CD4-positive, alpha-beta T cell (primary cell): ENCODE measurements around the gene DEXI. TPM values are rescaled to one million over a fixed set of nuclear protein-coding genes. Genes with fewer than 3 reads are reported as not detected.

ENCODE experiments used
- ATAC-seq: fragments of 200-7000 bp; cut with Tn5 transposase; one replicate; pipeline ENCODE4 v1.10.0; 2022; ENCODE audit warnings: mild to moderate bottlenecking; ENCODE audit not compliant: poor library complexity
- CTCF ChIA-PET: fragments of 350-600 bp; sonication (Branson Sonifier 250); formaldehyde crosslinking; loops from one replicate; lab custom pipeline; 2021; ENCODE audit warnings: antibody characterized with exemption, inconsistent platforms; lab: Charles Lee
- POLR2A ChIA-PET: fragments of 350-600 bp; sonication (Branson Sonifier 250); formaldehyde crosslinking; loops from one replicate; lab custom pipeline; 2021; ENCODE audit warnings: antibody characterized with exemption, inconsistent platforms; lab: Charles Lee
- DNase-seq, 14 experiments: peaks; one replicate each; pipeline ENCODE4 v3.0.0-alpha.2; 2013 to 2020; ENCODE audit warnings: mixed read lengths in 2 of 14
- H3K27ac ChIP-seq, 2 donors: one replicate each; pipeline versions ENCODE4 v1.5.1 to v1.7.0; 2013; ENCODE audit warnings: low read length in 2 of 2, low read depth in 1 of 2, mild to moderate bottlenecking in 1 of 2
- H3K27me3 ChIP-seq, 2 experiments: 1 replicate in 1 of 2; 2 replicates in 1 of 2; pipeline versions ENCODE4 v1.6.1 to v1.7.0; 2013; ENCODE audit warnings: low read length in 2 of 2, control low read depth in 1 of 2, mild to moderate bottlenecking in 1 of 2, moderate library complexity in 1 of 2; ENCODE audit not compliant: insufficient read depth in 2 of 2, control insufficient read depth in 1 of 2
- H3K36me3 ChIP-seq: one replicate; pipeline ENCODE4 v1.6.1; 2013; ENCODE audit warnings: low read length, control low read depth; ENCODE audit not compliant: insufficient read depth
- H3K4me1 ChIP-seq: one replicate; pipeline ENCODE4 v1.6.1; 2013; ENCODE audit warnings: low read length, control low read depth; ENCODE audit not compliant: insufficient read depth
- H3K4me3 ChIP-seq: one replicate; pipeline ENCODE4 v1.5.1; 2013; ENCODE audit warnings: mild to moderate bottlenecking, low read length, moderate library complexity
- H3K9me3 ChIP-seq, 2 experiments: 1 replicate in 1 of 2; 2 replicates in 1 of 2; pipeline versions ENCODE4 v1.6.1 to v1.7.0; 2013; ENCODE audit warnings: low read length in 2 of 2, mild to moderate bottlenecking in 2 of 2, control low read depth in 1 of 2, moderate library complexity in 1 of 2; ENCODE audit not compliant: control insufficient read depth in 1 of 2, insufficient read depth in 1 of 2
- H3K27ac Mint-ChIP-seq: one replicate; pipeline ENCODE4 v1.8.0; 2020; ENCODE audit warnings: mixed read lengths
- H3K27me3 Mint-ChIP-seq: one replicate; pipeline ENCODE4 v1.8.0; 2021; ENCODE audit warnings: mixed read lengths
- H3K36me3 Mint-ChIP-seq: one replicate; pipeline ENCODE4 v1.8.0; 2021; ENCODE audit warnings: low read depth, mixed read lengths
- H3K4me1 Mint-ChIP-seq: one replicate; pipeline ENCODE4 v1.8.0; 2021; ENCODE audit warnings: low read depth, mixed read lengths
- H3K4me3 Mint-ChIP-seq: one replicate; pipeline ENCODE4 v1.8.0; 2020; ENCODE audit warnings: mild to moderate bottlenecking, mixed read lengths
- H3K9me3 Mint-ChIP-seq: one replicate; pipeline ENCODE4 v1.8.0; 2020; ENCODE audit warnings: mixed read lengths
- CTCF ChIP-seq: fragments of 200-600 bp; IDR thresholded peaks from one replicate; pipeline ENCODE4 v1.8.0; 2022; ENCODE audit warnings: antibody characterized with exemption, mild to moderate bottlenecking
- intact Hi-C, 2 experiments: fragments of 100-400 bp; cut with DNase I in 1 of 2; cut with micrococcal nuclease in 1 of 2; formaldehyde crosslinking; loops; one replicate each; pipeline versions ENCODE4 v1.15.1 to v1.9.0; 2023 to 2025; cut with DNase I, micrococcal nuclease
- total RNA-seq, 174 experiments: library from RNA in 2 of 174; stranded (reverse) in 2 of 174; gene quantifications; one replicate each; pipeline ENCODE4 v1.2.3 and lab custom pipeline; 2021 to 2026

Gene DEXI
- total RNA-seq, 2 experiments from 2014 or later, result 5.8 to 7.2 TPM

GRCh38 chr16:10988879-10989278 lies 46.6 kb upstream of the DEXI start:
- TF ChIP-seq CTCF, result no peak
- DNase-seq, result no peak
- Mint-ChIP-seq H3K4me3 (peak overlapping the region; percentile 23), H3K36me3 (peaks cover 53% of the 10 kb centered on the region), H3K27me3 (no peaks in the 10 kb centered on the region), H3K27ac (no peak overlapping the region), H3K9me3 (no peaks in the 10 kb centered on the region), H3K4me1 (peaks cover 52% of the 10 kb centered on the region)
- POLR2A ChIA-PET, result no interaction called here
- H3K27me3 ChIP-seq, result no peaks in the 10 kb centered on the region
- no peak for ATAC-seq
- intact Hi-C loops, result no loop called here
- no peaks in the 10 kb centered on the region for H3K9me3 ChIP-seq
- peaks cover 38% of the 10 kb centered on the region for H3K4me1 ChIP-seq
- peaks cover 37% of the 10 kb centered on the region for H3K36me3 ChIP-seq
- H3K27ac ChIP-seq, result no peak overlapping the region
- CTCF ChIA-PET, result no interaction called here
- H3K4me3 ChIP-seq, result no peak overlapping the region

- H3K36me3 ChIP-seq, result peaks cover 32% of the 10 kb centered on the region
- intact Hi-C loops, result no loop called here
- ATAC-seq (peak; percentile 55), DNase-seq (peak in 12 of 14 experiments; percentile 5 to 49 (median 28))
- no peaks in the 10 kb centered on the region for H3K27me3 Mint-ChIP-seq
- peaks cover 38% of the 10 kb centered on the region for H3K4me1 ChIP-seq
- H3K4me3 Mint-ChIP-seq, result peak overlapping the region; percentile 57
- H3K4me1 Mint-ChIP-seq, result peaks cover 52% of the 10 kb centered on the region
- ChIA-PET CTCF (no interaction called here), POLR2A (no interaction called here)
- no peaks in the 10 kb centered on the region for H3K9me3 Mint-ChIP-seq
- no peak overlapping the region for H3K27ac ChIP-seq
- no peaks in the 10 kb centered on the region for H3K9me3 ChIP-seq
- no peaks in the 10 kb centered on the region for H3K27me3 ChIP-seq
- peak; percentile 32 for TF ChIP-seq CTCF
- H3K27ac Mint-ChIP-seq, result no peak overlapping the region
- H3K36me3 Mint-ChIP-seq, result peaks cover 51% of the 10 kb centered on the region
- H3K4me3 ChIP-seq, result peak overlapping the region; percentile 17
Observed at GRCh38 chr16:10988164-10988803, 46.0 kb upstream of the DEXI start.

- peak in 1 of 14 experiments; percentile 62 for DNase-seq
- Mint-ChIP-seq H3K36me3 (peaks cover 51% of the 10 kb centered on the region), H3K27me3 (no peaks in the 10 kb centered on the region), H3K27ac (peak overlapping the region; percentile 11), H3K4me1 (peaks cover 52% of the 10 kb centered on the region), H3K9me3 (no peaks in the 10 kb centered on the region), H3K4me3 (peak overlapping the region; percentile 47)
- TF ChIP-seq CTCF, result no peak
- H3K36me3 ChIP-seq, result peaks cover 27% of the 10 kb centered on the region
- H3K27ac ChIP-seq, result no peak overlapping the region
- ChIA-PET POLR2A (no interaction called here), CTCF (interaction anchor here (1.2 kb wide), 1 partner anchor 24 kb away, joined by 4 read pairs; no protein-coding TSS in a partner anchor)
- H3K4me3 ChIP-seq, result peak overlapping the region; percentile 17
- peaks cover 38% of the 10 kb centered on the region for H3K4me1 ChIP-seq
- no peaks in the 10 kb centered on the region for H3K27me3 ChIP-seq
- intact Hi-C loops, result no loop called here
- no peaks in the 10 kb centered on the region for H3K9me3 ChIP-seq
- peak; percentile 48 for ATAC-seq
Observed at GRCh38 chr16:10987361-10988163, 45.3 kb upstream of the DEXI start.
